Neural progenitor cell (in vitro differentiated cells): Measurements from ENCODE around the gene CRTC3.
"Not testable (repeated sequence)": the region's sequence is repeated elsewhere in the genome, so short reads cannot be mapped to it uniquely, and the experiment has no call there.

Experiments used
- CTCF ChIP-seq: fragments of 200-600 bp; sonication (generic); IDR thresholded peaks from 2 replicates; pipeline ENCODE4 v1.5.1; 2017; ENCODE audit warnings: antibody characterized with exemption, mild to moderate bottlenecking
- EZH2 ChIP-seq: fragments of 200-600 bp; sonication (generic); IDR thresholded peaks from 2 replicates; pipeline ENCODE4 v1.6.1; 2017; ENCODE audit warnings: antibody characterized with exemption, mild to moderate bottlenecking, moderate library complexity

GRCh38 chr15:90667755-90668345 lies 138.1 kb downstream of the CRTC3 start:
- not testable (repeated sequence) for TF ChIP-seq CTCF, EZH2
